Measurements from ENCODE around the gene CAVIN2.

DNA sequence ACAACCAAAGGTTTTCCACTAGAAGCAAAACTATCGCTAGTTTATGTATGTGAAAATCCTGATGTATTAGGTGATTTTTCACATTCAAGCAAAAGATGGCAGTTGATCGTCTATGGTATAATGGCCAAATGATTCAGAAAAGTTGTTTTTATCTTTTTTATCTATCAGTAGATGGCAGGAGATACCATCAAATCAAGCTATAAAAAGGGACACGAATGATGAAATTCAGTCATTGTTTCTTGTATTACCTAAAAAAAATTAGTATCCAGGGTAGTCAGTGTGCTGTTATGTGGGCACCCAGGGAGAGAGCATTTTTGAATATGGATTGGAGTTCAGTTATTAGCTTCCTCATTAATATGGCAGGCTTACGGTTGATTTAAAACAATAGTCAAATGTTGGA lies 22.9 kb upstream of the CAVIN2 start:
- TF ChIP-seq POLR2A (IDR thresholded peaks at IDR 0.05), result no peak
- TF ChIP-seq, protein P1, sequence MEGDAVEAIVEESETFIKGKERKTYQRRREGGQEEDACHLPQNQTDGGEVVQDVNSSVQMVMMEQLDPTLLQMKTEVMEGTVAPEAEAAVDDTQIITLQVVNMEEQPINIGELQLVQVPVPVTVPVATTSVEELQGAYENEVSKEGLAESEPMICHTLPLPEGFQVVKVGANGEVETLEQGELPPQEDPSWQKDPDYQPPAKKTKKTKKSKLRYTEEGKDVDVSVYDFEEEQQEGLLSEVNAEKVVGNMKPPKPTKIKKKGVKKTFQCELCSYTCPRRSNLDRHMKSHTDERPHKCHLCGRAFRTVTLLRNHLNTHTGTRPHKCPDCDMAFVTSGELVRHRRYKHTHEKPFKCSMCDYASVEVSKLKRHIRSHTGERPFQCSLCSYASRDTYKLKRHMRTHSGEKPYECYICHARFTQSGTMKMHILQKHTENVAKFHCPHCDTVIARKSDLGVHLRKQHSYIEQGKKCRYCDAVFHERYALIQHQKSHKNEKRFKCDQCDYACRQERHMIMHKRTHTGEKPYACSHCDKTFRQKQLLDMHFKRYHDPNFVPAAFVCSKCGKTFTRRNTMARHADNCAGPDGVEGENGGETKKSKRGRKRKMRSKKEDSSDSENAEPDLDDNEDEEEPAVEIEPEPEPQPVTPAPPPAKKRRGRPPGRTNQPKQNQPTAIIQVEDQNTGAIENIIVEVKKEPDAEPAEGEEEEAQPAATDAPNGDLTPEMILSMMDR (IDR thresholded peaks at IDR 0.05), result no peak
